HG02840 (cell line): ENCODE data around the gene CPNE8.

Source experiments
- ATAC-seq: cut with Tn5 transposase; IDR thresholded peaks from one replicate; pipeline ENCODE4 v1.9.1; 2021; ENCODE audit warnings: mild to moderate bottlenecking, moderate library complexity, moderate number of reproducible peaks; ENCODE audit not compliant: unreplicated experiment, low FRiP score

The CPNE8 gene

DNA sequence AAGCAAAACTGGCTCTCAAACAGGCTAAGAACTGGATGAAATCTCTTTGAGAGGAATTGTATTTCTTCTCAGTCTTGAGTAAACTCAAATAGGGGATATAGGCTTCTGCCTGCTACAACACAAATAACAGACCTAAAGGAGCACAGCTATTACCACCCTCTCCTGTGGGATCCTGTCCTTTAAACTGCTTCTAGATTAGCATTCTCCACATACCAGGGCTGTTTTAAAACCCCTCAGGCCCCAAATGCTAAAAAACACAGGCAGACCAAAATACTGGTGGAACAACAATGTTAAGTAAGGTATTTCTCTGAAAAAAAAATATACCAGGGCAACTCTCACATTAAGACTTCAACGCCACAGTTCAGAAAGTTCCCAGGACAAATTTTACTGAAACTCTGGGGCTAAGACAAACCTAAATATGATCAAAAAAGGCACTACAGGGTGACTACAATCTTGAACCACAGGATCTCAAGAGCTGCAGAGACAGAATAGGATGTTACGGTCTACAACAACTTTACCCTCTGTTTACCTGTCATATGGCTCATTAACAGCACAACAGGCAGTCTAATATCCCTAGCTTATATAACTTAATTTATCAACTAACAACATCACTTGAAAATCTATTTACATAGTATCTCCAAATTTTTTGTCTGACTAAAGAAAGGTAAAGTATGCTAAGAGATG lies 7.2 kb downstream of the CPNE8 start:
- no peak for ATAC-seq

DNA sequence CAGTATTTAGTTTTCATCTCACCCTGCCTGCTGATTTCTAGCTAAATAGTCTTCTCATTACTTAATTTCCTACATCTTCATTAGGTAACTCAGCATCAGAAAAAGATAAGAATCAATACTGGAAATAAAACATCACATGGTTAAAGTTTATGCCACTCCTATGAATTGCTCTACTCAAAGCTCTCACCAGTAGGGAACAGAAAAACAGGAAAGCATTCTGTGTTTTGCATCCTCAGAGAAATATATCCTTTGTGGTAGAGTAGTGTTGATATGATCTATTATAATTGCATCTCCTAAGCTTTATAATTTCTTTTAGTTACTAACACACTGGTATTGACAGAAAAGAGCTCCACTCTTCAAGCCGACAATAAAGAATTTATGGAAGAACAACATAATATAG lies 9.9 kb downstream of the CPNE8 start:
- no peak for ATAC-seq

DNA sequence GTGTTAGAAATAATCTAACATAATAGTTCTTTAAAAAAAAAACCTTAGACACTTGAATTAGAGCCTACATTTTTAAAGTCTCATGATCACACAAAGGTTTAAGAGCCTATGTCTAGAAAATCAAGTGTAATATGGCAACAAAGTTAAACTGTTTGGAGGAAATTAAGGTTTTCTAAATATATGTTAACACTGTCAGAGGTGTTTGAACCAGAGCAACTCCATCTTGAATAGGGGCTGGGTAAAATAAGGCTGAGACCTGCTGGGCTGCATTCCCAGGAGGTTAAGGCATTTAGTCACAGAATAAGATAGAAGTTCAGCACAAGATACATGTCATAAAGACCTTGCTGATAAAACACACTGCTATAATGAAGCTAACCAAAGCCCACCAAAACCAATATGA lies 12.4 kb downstream of the CPNE8 start:
- no peak for ATAC-seq

DNA sequence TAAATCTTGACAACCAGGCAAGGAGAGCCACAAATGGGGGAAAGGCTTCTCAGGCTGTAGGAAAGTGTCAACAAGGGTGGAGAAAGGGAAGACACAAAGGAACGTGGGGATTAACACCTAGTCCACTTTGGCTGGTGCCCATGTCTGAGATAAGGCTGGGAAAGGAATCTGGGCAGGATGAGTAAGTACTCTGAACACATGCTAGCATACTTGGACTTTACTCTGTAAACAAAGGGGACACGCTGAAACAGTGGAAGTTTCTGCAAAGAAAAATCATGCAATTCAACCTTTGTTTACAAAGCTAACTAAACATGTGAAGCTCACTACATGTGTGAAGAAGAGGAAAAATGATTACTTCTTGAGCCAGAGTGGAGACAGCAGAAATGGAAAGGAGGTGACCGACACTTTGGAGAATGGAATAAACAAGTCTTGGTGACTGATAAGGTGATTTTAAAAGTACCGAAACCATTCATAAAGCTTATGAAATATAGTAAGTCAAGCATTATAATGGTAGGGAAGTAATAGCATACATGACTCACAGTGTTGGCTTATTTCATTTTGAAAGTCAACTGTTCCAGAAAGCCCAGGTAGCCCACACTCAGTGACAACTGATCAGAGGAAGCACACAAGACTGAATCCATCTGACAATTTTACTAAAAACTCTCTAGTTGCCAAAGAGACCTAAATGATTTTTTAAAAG lies 13.2 kb downstream of the CPNE8 start:
- peak; percentile 49 for ATAC-seq

DNA sequence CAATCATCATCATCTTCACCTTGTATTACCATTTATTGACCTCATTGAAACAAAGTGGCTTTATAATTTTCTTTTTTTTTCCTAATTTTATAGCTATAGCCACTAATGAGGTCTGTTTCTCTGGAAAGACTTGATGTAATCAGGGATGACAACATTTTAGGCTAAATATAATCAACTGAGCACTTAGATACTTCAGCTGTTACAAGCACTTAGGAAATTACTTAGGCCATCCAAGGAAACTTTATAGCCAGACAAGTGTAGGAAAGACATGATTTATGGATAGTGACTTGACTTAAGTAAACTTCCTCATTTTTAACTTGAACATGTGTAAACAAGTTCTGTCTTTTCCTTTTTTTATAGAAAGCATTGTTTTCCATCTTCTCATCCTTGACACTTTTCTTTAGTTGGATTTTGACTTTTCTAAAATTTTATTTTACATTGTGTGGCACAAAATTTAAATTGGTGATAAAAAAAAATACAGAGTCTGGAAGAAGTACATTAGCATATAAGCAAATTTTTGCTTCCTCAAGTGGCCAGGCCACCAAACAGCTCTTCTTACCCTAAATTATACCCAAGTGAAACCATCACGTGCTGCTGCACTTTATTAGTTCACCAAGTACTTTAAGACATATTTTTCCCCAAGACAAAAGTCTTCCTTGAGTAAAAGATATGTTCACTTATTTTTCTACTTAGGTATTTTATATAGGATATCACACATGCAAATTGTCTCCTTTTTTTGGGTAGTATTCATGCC lies 15.1 kb downstream of the CPNE8 start:
- no peak for ATAC-seq

DNA sequence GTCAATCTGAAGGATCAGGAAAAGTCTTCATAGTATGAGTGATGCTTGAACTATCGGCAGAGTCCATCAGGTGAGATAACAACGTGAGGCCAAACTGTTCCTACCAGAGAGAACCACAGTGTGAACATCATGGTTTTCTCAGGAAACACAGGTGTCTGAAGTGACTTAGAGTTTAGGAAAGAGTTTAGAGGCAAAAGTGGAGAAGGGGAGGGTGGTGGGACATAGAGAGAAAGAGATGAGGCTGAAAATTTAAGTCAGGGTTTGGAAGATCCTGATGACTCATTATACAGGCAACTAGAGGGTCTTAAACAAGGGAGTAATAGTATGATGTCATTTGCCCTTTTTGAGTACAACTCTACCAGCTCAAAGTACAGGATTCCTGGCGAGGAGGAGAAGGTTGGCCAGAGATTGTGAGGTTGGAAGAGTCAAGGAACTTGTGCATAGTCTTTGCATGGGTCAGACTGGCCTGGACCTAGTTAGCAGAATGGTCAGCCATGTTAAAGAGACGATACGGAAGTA lies 16.0 kb downstream of the CPNE8 start:
- no peak for ATAC-seq

DNA sequence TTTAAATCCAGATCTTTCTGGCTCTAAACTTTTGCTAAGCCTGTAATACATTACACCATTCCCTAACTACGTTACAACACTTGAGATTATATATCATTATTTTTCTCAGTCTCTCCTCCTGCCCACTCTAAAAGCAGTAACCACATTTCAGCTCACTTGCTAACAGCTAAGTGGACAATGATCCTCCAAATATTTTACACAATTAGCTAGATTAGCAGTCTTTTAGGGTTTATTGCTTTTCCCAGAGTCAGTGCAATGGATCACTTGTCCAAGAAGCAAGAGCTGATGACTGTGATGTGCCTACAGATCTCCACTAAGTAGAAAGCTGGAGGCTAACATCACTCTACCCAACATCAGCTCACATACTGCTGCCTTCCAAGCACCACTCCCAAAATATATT lies 17.6 kb downstream of the CPNE8 start:
- no peak for ATAC-seq

DNA sequence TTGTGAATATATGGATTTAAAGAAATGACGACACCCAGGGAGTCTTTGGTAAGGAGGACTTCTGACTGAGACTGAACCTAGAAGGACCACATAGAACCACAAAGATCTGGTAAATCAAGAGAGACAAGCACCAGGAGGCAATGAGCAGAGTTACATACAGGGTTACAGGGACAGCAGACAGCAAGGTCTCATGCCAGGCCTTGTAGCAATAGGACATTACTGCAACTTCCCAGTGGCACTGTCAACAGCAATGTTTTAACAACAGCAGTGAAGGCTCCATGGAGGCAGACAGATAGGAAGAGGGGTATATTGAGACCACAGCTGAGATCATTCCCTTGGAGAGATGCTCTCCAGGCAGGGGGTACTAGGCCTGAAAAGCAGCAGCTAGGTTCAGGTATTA lies 18.5 kb downstream of the CPNE8 start:
- ATAC-seq = no peak

DNA sequence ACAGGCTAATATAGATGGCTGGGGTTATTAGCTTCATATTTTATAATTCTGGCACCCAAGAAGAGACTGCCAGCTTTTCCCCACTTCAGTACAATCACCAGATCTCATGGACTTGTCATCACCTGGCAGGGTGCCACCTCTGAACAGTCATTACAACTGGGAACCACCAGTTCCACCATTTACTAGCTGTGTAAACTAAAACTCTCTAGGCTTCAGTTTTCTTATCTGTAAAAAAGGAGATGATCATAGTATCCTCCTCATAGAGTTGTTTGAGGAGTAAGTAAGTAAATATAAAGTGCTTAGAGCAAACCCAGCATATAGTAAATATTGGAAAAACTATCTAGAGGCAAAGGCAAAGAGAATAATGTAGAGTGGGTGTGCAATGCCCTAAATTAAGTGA lies 19.3 kb downstream of the CPNE8 start:
- ATAC-seq = no peak

DNA sequence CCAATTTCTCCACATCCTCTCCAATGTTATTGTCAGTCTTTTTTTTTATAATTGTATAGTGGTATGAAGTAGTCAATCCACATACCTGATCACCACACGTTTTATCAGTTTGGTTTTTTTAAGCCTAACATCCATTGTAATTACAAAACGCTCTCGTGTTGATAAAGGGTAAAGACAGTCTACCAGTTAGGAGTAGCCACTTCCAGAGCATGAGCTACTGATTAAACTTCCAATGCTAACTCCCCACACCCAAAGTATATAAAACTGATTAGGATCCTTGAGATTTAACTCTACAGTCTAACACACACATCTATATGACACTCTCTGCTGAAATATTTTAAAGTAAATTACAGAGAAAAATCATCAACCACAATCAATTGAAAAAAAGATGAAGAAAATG lies 20.7 kb downstream of the CPNE8 start:
- no peak for ATAC-seq

DNA sequence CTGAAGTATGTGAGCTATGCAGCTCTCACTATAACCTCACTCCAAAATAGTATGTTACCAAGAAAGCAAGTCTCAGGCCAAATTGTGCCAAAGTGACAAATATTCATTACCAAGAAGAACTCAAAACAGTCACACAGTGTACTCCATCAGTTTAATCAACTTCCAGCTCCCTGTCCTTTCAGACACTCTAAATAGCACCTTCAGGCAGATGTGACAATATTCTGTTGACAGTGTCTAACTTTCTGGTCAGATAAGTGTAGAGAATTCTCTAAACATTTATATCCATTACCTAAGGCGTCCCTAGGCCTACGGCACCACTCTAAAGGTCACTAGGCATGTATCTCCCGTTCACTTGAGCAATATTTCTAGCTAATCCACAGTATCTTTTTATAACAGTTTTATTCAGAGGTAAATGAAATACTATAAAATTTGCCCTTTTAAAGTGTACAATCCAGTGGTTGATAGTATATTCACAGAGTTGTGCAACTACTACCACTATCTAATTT lies 21.7 kb downstream of the CPNE8 start:
- no peak for ATAC-seq

DNA sequence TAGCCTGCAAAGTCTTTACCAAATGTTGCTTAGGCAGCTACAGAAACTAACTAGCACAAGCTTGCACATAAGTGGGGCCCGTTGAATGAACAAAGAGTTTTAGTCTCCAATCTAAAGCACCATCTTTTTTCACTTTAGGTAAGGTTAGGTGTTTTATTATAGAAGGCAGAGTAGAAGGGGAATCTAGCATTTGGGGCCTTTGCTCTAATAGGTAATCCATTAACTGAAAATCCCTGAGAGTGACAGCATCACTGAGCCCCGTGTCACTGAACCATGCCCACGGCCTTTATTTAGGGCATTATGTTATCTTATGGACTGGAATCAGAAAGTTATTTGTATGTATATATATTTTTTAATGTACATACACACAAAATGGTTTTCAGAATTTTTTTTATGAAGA lies 25.1 kb downstream of the CPNE8 start:
- ATAC-seq = no peak

DNA sequence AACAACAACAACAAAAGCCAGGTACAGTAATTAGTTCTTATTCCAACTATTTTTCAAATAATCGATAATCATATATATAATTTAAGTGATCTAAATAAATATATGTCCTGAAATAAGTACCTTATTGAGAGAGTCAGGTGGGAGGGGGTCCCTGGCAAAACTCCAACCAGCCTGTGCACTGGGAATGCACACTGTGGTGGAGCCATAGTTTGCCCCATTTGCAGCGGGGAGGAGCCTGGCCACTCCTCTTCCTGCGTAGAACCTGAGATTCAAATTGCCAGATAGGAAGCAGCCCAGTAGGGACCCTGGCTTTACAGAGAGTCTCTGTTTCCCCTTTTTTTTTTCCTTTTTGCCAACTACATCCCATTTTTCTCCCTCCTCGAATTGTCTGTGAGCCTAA lies 26.4 kb downstream of the CPNE8 start:
- no peak for ATAC-seq

DNA sequence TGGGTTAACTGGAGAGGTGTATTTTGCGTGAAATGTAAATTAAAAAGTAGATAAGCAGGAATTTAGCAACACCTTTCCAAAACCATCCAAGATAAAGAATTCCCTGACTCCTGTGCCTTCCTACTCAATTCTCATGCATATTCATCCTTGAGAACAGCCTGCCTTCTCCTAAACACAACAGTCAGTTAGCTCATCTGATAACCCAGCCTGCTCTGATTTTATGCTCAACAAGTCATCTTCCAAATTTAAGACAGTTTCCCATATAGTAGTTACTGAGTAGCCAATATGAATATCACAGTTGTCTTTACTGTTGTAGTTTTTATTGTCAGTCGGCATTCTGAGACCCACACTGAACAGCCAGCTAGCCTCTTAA lies 27.1 kb downstream of the CPNE8 start:
- ATAC-seq = no peak

DNA sequence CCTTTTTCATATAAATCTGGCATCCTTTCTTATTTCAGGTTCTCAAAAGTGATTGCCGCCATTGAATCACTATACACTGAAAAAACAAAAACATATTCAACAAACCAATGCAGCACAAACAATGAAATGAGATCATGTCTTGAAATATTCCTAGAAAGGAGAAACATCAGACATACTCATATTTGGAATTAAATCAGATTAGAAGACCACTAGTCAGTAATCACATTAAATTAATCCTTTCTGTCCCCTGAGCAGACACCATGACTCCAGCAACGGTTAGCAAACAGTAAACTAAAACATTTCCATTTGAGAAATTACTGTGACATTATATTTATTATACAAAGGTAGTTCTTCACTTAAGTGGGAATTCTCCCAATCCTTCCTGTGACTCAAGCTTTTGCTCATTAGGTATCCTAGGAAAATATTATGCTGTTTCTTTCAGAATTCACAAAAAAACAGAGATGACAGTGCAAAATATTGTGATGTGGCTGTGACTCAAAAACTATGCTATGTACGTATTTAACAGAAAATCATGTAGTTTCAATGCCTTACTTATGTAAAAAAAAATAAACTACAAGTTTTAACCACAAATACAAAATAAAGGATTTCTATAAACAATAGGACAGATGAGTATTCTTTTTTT lies 29.7 kb downstream of the CPNE8 start:
- no peak for ATAC-seq

DNA sequence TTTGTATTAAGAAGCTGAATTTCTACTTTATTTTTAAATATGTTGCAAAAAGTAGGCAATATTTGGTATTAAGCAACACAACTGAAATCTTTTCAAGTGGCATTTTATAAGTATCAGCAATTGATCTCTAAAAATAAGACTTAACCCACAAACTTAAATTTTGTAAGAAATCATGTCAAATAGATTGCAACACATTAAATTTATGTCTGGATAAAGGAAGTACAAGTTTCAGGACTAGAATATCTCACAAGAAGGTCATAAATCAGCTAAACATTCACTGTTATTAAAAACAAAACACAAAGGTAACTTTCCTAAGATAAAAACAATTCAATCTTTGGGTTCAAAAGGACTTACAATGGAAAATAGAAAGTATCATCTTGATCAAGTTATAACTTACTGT lies 32.8 kb downstream of the CPNE8 start:
- ATAC-seq = no peak

DNA sequence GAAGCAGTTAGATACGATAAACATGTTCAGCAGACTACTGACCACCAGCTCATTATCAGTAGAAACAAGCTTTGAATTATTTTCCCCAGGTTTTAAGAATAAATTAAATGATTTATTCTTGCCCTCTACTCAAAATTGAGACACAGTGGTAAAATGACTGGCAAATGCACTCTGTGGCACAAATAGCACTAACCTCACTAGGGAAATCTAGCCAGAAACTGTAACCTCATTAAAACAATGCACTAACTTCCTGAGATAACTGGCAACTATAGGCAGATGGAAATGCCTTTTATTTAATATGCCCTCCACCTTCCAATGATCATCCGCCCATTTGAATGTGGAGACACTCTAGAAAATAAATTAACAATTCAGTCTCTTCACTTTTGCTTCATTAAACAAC lies 33.2 kb downstream of the CPNE8 start:
- ATAC-seq = no peak

DNA sequence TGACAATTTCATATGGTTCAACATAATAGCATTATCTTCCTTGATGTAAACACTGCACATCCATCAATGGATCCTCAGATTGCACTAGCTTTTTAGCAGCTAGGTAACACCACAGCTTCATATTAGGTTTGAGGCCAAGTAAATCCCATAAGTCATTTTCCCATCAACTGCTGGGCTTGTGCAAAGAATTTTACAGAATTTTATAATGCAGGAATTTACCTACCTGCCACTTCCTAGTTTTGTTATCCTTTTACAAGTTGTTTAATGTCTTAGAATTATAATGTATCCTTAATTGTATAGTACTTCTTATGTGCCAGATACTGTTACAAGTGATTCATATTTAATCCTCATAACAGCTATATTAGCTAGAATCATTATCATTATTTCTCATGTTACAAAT lies 36.4 kb downstream of the CPNE8 start:
- ATAC-seq = no peak

DNA sequence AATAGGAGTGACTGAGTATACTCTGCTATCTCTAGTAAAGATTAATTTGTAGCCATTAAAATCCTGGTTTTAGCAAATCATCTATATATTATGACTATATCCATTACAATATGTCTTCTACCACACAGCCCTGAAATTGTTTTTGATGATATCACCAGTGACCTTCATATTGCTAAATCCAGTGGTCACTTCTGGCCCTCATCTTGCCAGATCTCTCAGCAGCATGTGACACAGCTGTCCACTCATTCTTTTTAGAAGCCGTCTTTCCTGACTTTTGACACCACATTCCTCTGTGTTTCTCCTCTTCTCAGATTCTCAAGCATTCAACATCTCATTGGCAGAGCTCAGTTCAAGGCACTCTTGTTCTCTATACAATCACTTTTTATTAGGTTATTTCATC lies 54.9 kb downstream of the CPNE8 start:
- no peak for ATAC-seq

DNA sequence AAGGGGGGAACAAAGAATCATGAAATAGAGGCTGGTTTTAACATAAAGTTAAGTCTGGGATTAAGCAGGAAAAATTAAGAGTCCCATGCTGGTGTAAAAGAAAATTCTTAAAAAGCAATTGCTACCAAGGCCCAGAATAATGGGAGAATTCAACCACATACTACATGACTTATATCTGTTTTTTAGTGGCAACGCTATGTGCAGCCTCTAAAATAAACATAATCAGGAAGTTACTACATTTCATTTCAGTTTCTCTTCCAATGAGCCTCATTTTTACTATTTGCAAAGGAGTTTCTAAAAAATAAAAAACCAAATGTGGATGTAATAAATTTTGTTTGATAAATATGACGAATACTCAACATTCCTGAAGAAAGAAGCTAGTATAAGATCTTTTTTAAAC lies 58.1 kb downstream of the CPNE8 start:
- no peak for ATAC-seq

DNA sequence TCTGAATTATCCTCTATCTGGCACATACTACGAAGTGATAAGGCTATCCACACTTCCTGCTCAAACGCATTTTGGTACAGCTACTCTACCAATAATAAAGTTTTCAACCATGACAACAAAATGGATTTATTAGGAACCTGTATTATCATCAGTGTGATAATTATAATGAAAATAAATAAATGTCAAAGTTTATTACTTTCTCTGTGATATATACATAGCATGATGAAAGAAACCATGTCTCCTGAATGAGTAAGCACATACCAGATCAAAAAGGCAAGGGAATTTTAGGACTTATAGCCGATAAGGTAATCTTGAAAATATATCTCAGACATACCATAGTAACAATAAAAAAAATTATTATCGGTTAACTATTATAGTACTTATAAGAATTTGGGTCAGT lies 61.1 kb downstream of the CPNE8 start:
- ATAC-seq = no peak
